Testis (tissue), 2 donors: ENCODE results near the gene ABHD3.
"Not testable (repeated sequence)": the region's sequence is repeated elsewhere in the genome, so short reads cannot be mapped to it uniquely, and the experiment has no call there.

Experiments
- CTCF ChIP-seq, 3 experiments: fragments of 450-650 bp in 2 of 3; fragments of 200-600 bp in 1 of 3; sonication (generic) in 1 of 3; IDR thresholded peaks; one replicate each; pipeline ENCODE4 v1.5.1; 2016 to 2019; ENCODE audit warnings: antibody characterized with exemption in 3 of 3, mild to moderate bottlenecking in 2 of 3, moderate library complexity in 1 of 3
- POLR2A ChIP-seq: fragments of 450-650 bp; IDR thresholded peaks from one replicate; pipeline ENCODE4 v1.6.1; 2017; ENCODE audit warnings: antibody characterized with exemption, mild to moderate bottlenecking, moderate library complexity

- not testable (repeated sequence) for TF ChIP-seq CTCF (IDR thresholded peaks at IDR 0.05); POLR2A
Observed at GRCh38 chr18:21611401-21612124, 93.0 kb downstream of the ABHD3 start.
